ENCODE measurements around the gene ZNF143.

GRCh38 chr11:9529334-9529650 is 68.5 kb downstream of the ZNF143 start:
- TF ChIP-seq, protein P1, sequence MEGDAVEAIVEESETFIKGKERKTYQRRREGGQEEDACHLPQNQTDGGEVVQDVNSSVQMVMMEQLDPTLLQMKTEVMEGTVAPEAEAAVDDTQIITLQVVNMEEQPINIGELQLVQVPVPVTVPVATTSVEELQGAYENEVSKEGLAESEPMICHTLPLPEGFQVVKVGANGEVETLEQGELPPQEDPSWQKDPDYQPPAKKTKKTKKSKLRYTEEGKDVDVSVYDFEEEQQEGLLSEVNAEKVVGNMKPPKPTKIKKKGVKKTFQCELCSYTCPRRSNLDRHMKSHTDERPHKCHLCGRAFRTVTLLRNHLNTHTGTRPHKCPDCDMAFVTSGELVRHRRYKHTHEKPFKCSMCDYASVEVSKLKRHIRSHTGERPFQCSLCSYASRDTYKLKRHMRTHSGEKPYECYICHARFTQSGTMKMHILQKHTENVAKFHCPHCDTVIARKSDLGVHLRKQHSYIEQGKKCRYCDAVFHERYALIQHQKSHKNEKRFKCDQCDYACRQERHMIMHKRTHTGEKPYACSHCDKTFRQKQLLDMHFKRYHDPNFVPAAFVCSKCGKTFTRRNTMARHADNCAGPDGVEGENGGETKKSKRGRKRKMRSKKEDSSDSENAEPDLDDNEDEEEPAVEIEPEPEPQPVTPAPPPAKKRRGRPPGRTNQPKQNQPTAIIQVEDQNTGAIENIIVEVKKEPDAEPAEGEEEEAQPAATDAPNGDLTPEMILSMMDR (IDR thresholded peaks at IDR 0.05) = no peak
- TF ChIP-seq POLR2A (IDR thresholded peaks at IDR 0.05) = no peak
